BJ (cell line): ENCODE measurements around the gene ZC3HAV1L. TPM values are rescaled to one million over a fixed set of nuclear protein-coding genes. Genes with fewer than 3 reads are reported as not detected.
A peak's percentile ranks its signal among the peaks of the same experiment; 100 is the strongest.

ENCODE experiments used
- CTCF ChIA-PET: fragments of 350-600 bp; formaldehyde crosslinking; extraction: SDS; loops from one replicate; lab custom pipeline; 2021; ENCODE audit warnings: antibody characterized with exemption, inconsistent platforms; lab: Yijun Ruan, JAX
- POLR2A ChIA-PET: fragments of 300-600 bp; sonication (Branson Sonifier 250); formaldehyde crosslinking; extraction: SDS; loops from one replicate; lab custom pipeline; 2021; ENCODE audit warnings: antibody characterized with exemption; lab: Charles Lee
- DNase-seq: peaks from one replicate; pipeline ENCODE4 v3.0.0-alpha.2; 2011; ENCODE audit warnings: low read depth
- H3K27me3 ChIP-seq: 2 replicates; pipeline ENCODE4 v1.6.0; 2011; ENCODE audit warnings: low read length; ENCODE audit not compliant: control insufficient read depth, insufficient read depth
- H3K36me3 ChIP-seq: 2 replicates; pipeline ENCODE4 v1.5.1; 2011; ENCODE audit warnings: low read length; ENCODE audit not compliant: control insufficient read depth, insufficient read depth
- H3K4me3 ChIP-seq: 2 replicates; pipeline ENCODE4 v1.5.1; 2011; ENCODE audit warnings: low read depth, mild to moderate bottlenecking, control low read depth, low read length
- polyA plus RNA-seq: library from polyadenylated mRNA; depleted of rRNA; stranded (reverse); fragments of >200 nt; gene quantifications from 2 replicates; pipeline ENCODE4 v1.2.3, GENCODE V29; 2011
- TF ChIP-seq, protein P1 (sequence below): IDR thresholded peaks from 2 replicates; pipeline ENCODE4 v1.5.1; 2011; ENCODE audit warnings: low read depth, mild to moderate bottlenecking, control low read depth, inconsistent platforms, low read length, moderate library complexity; ENCODE audit not compliant: insufficient read depth

ZC3HAV1L gene
- polyA plus RNA-seq, 1 experiment = 7.6 TPM

DNA sequence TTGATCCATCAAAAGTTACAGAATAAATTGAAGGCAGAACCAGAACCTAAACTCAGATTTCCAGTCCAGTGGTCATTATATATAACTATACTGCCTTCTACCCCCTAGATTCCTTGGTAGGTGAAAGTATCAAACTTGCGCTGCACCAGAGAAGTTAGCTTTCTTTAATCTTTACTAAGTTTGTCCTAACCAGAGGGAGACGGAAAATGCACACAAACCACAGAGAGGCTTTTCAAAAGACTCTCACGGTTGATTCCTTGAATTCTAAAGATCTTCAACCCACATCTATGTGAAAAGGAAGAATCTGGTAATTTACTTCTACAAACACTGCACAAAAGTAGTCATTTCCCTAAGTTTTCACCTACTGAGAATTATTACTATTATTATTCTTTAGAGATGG, 36.4 kb downstream of the ZC3HAV1L start:
- no peak for DNase-seq
- TF ChIP-seq, protein P1, sequence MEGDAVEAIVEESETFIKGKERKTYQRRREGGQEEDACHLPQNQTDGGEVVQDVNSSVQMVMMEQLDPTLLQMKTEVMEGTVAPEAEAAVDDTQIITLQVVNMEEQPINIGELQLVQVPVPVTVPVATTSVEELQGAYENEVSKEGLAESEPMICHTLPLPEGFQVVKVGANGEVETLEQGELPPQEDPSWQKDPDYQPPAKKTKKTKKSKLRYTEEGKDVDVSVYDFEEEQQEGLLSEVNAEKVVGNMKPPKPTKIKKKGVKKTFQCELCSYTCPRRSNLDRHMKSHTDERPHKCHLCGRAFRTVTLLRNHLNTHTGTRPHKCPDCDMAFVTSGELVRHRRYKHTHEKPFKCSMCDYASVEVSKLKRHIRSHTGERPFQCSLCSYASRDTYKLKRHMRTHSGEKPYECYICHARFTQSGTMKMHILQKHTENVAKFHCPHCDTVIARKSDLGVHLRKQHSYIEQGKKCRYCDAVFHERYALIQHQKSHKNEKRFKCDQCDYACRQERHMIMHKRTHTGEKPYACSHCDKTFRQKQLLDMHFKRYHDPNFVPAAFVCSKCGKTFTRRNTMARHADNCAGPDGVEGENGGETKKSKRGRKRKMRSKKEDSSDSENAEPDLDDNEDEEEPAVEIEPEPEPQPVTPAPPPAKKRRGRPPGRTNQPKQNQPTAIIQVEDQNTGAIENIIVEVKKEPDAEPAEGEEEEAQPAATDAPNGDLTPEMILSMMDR = no peak
- POLR2A ChIA-PET = no interaction called here
- H3K4me3 ChIP-seq = no peak overlapping the region
- H3K36me3 ChIP-seq = no peaks in the 10 kb centered on the region
- no peaks in the 10 kb centered on the region for H3K27me3 ChIP-seq
- CTCF ChIA-PET = interaction anchor here (0.6 to 1.5 kb wide), 2 partner anchors 18 to 435 kb away, joined by 3 to 4 read pairs; no protein-coding TSS in a partner anchor

DNA sequence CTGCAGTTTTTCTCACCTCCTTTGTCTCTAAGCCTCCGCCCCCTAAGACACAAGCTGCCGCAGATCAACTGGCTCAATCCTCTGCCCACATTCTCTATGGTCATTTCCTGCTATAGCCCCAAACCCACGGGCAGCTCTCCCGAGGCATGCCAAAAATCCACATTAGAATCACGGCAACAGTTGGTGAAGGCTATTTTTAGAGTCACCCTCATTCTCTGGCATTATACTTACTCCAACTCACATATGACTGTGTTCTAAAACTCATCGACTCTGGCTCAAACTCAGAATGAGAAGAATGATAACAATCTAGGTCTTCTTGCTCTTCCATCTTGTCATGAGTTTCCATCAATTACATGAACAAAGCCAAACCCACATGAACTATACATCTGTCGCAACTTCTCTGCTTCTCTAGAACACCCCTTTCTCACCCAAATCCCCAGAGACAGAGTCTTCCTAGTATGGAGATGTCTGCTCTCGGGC, 43.8 kb downstream of the ZC3HAV1L start:
- Histone ChIP-seq H3K36me3 (no peaks in the 10 kb centered on the region), H3K27me3 (no peaks in the 10 kb centered on the region), H3K4me3 (no peak overlapping the region)
- TF ChIP-seq, protein P1 = no peak
- ChIA-PET CTCF (interaction anchor here (0.9 kb wide), 1 partner anchor 105 kb away, joined by 3 read pairs; no protein-coding TSS in a partner anchor), POLR2A (interaction anchor here (1.0 kb wide), 1 partner anchor 34 kb away, joined by 3 read pairs; no protein-coding TSS in a partner anchor)
- peak; percentile 35 for DNase-seq

DNA sequence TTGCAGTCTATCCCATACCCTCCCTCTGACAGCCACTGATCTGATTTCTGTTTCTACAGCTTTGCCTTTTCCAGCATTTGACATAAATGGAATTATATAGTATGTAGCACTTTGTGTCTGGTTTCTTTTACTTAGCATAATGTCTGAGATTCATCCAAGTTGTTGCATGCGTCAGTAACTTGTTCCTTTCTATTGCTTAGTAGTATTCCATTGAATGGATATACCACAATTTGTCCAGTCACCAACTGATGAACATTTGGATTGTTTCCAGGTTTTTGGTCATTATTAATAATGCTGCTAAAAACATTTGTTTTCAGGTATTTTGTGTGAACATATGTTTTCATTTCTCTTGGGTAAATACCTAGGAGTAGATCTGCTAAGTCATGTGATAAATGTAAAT, 48.2 kb downstream of the ZC3HAV1L start:
- CTCF ChIA-PET = interaction anchor here (1.9 kb wide), 1 partner anchor 102 kb away, joined by 7 read pairs; no protein-coding TSS in a partner anchor

DNA sequence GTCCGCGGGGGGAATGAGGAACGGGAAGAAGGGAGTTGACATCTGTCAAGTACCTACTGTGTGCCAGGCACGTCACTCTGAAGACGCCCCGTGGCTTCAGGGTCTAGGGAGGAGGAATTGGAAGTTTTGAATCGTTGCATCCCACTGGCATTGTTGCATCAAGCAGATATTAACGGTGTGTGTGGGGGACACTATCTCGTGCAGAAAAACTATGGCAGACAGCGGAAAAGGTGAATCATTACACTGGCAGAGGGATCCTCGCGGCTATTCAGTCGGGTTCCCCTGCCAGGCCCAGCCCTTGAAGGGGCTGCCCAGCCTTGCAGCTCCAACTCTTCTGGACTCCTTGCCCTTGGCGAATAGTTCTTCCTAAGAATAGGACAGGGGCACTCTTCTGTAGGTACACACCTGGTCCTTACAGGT, 53.6 kb downstream of the ZC3HAV1L start:
- TF ChIP-seq, protein P1 = no peak

More for the DNA sequence above, 48.2 kb downstream of the ZC3HAV1L start:
- H3K4me3 ChIP-seq = no peak overlapping the region
- TF ChIP-seq, protein P1 = no peak
- DNase-seq = no peak
- H3K27me3 ChIP-seq = no peaks in the 10 kb centered on the region
- no peaks in the 10 kb centered on the region for H3K36me3 ChIP-seq
- POLR2A ChIA-PET = no interaction called here

DNA sequence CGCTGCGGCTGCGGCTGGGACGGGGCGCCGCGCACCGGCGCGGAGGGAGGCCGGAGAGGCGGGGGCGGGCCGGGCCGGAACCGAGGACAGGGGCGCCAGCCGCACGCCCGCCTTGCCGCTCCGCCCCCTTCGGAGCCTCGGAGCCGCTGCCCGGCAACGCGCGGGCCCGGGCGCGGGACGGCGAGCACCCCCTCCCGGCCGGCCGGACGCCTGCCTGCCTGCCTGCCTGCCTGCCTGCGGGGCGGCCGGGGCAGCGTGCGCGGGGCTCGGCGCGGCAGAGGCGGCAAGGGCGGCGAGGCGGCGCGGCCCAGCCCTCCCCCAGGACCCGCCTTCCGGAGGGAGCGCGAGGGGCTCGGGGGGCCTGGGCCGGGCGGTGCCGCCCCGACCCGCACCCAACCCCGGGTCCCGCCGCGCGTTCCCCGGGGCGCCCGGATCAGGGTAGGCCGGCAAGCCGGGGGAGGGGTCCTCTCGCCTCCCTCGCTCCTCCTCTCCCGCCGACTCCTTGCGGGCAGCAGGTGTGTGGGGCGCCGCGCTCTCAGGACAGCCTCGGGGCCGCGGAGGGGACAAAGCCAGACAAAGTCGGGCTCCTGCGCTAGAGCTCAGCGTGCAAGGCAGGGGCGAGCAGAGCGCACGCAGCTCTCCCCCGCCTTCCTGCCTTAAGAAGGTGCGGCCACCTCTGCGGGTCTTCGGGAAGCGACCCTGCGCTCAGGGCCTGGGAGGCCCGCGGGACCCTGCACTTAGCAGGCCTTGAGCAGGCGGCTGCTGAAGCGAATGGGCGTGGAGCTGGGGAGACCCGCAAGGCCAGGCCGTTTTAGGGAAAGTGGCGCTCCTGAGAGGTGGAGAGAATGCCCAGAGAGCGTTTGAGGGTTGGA, 54.3 kb downstream of the ZC3HAV1L start, which contains the start of gene KIAA1549:
KIAA1549 (minus strand) TSS at position 58 of the 872 bp plus-strand sequence. CDS start 120 bp downstream, outside the sequence.
- TF ChIP-seq, protein P1 = no peak
- ChIA-PET POLR2A (no interaction called here), CTCF (interaction anchor here (0.6 to 2.1 kb wide), 9 partner anchors 13 to 108 kb away, joined by 3 to 7 read pairs (median 5); no protein-coding TSS in a partner anchor)
- Histone ChIP-seq H3K27me3 (no peaks in the 10 kb centered on the region), H3K36me3 (no peaks in the 10 kb centered on the region), H3K4me3 (peak within 1 kb of the TSS; percentile 66)
- no peak for DNase-seq

More for the DNA sequence above, 53.6 kb downstream of the ZC3HAV1L start:
- DNase-seq = no peak
- Histone ChIP-seq H3K4me3 (peak overlapping the region; percentile 66), H3K27me3 (no peaks in the 10 kb centered on the region), H3K36me3 (no peaks in the 10 kb centered on the region)
- ChIA-PET POLR2A (no interaction called here), CTCF (interaction anchor here (0.8 to 1.3 kb wide), 6 partner anchors 40 to 96 kb away, joined by 3 to 7 read pairs (median 4); no protein-coding TSS in a partner anchor)
